RPMI8226 (cell line): ENCODE results near the gene UCN.
"Not testable (repeated sequence)": the region's sequence is repeated elsewhere in the genome, so short reads cannot be mapped to it uniquely, and the experiment has no call there.

Source experiments
- DNase-seq: peaks from one replicate; pipeline ENCODE4 v3.0.0-alpha.2; 2015

The UCN gene

DNA sequence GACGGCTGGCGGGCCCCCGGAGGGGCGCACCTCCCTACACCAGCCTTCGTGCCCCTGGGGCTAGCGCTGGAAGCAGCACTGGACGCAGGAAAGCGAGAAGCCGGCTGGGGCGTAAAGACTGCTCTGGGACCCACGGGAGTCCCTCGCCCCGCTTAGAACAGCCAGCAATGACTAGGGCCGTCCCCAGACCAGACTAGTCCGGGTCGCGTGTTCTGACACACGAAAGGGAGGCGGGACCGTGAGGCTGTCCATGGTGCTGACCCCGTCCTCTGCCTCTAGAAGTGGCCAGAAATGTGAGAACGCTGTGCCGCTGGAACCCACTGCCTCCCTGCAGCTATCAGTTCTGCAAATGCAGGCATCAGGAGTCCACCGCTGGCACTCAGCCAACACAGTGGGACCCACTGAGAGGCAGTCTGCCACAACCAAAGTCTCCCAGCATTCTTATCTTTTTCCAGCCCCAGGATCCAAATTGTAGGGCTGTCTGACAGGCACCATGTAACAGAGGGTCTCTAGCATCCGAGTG is at the start of gene UCN:
UCN (minus strand) TSS at position 87 of the 523 bp plus-strand sequence. CDS start 550 bp downstream, outside the sequence.
- DNase-seq: no peak

GRCh38 chr2:27356382-27357181 is 48.3 kb upstream of the UCN start, which contains the start of gene GTF3C2:
GTF3C2 (minus strand) TSS chr2:27356764; CDS start chr2:27343554, 13,210 bp downstream.
- DNase-seq: peak; percentile 97

DNA sequence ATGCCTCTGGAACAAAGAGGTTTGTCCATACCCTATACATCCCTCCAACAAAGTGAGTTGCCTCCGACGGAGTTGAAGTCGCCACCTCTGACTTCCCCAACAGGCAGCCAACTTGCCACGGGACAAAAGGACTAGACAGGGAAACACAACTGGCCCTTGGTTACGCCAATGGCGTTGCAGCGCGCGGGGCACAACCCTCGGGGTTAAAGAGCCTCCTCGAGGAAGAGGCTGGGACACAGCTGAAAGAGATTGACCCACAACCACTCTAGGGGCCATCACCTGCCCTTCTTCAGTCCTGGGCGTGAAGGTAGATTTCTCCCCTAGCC is 47.8 kb upstream of the UCN start:
- peak; percentile 74 for DNase-seq

DNA sequence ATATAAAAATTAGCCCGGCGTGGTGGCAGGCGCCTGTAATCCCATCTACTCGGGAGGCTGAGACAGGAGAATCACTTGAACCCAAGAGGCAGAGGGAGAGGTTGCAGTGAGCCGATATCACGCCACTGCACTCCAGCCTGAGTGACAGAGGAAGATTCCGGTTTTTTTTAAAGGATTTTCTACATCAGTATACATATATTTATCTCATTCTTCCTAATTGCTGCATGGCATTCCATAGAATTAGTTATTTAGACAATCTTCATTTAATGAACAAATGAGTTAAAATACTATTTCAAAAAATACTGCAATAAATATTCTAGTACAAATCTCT is 46.3 kb upstream of the UCN start:
- DNase-seq: no peak

DNA sequence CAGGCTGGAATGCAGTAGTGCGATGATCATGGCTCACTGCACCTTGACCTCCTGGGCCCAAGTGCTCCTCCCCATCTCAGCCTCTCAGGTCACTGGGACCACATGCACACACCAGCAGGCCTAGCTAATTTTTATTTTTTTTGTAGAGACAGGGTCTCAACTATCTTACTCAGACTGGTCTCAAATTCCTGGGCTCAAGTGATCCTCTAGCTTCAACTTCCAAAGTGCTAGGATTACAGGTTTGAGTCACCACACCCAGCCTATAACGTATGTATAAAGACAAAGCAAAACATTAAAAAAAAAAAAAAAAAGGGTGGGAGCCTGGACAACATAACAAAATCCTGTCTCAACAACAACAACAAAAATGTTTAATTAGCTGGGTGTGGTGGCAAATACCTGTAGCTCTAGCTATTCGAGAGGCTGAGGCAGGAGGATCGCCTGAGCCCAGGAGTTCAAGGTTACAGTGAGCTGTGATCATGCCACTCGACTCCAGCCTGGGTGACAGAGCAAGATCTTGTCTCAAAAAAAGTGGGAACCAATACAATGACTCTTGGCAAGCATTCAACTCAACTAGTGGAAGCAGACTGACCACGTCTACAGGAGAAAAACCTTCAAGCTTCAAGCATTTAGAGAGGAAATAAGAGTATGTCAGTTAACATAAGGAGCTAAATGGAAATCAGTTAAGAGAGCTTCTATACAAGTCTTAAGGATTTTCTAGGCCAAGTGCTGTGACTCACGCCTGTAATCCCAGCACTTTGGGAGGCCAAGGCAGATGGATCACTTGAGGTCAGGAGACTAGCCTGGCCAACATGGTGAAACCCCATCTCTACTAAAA is 45.7 kb upstream of the UCN start:
- DNase-seq: no peak

GRCh38 chr2:27353386-27353761 is 45.1 kb upstream of the UCN start:
- DNase-seq: not testable (repeated sequence)

GRCh38 chr2:27351802-27352598 is 43.8 kb upstream of the UCN start:
- DNase-seq: no peak

- peak; percentile 52 for DNase-seq
These were observed 42.0 kb upstream of the UCN start for GRCh38 chr2:27350106-27350693.

DNA sequence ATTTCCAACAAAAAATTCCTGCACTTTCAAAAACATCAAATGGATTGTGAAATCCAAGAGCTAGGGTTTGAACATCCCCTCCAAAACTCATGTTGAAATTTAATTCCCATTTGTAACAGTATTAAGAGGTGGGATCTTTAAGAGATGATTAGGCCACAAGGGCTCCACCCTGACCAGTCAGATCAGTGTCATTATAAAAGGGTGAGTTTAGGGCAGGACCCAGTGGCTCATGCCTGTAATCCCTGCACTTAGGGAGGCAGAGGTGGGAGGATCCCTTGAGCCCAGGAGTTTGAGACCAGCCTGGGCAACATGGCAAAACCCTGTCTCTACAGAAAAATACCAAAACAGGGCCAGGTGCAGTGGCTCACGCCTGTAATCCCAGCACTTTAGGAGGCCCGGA is 39.4 kb upstream of the UCN start:
- no peak for DNase-seq

GRCh38 chr2:27336173-27336572 is 27.9 kb upstream of the UCN start:
- DNase-seq: no peak

DNA sequence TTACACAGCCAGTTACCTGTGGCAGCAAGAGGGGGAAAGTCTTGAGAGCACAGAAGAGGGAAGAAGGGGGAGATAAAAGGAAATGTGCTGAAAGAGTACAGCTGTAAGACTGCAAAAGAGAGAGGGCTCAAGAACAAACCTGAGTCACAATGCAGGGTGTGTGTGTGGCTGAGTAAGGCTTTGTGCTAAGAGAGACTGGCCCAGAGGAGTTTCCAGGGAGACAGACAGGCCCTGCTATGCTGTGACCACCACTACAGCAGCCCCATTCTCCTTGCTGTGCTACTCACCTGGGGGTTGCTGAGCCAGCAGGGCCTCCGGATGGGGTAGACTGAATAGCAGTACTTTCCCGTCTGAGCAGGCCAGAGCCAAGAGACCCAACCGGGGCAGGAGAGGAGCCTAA is 27.1 kb upstream of the UCN start:
- DNase-seq: no peak

DNA sequence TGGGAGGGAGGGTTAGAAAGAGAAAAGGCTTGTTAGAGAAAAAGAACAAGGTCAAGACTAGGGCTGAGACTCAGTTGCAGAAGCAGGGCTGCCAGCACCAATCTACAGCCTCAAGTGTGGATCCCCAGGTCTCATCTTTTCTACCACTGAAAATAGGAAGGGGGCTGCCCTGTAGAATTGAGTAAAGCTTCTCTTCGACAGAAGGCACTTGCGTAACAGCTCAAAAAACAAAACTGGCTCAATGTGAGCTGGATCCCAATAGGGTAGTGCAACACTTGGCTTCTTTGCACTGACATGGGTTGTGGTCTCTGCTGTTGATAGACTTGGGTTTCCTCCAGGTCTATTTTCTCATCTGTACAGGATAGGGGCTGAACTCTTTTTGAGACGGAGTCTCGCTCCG is 16.5 kb upstream of the UCN start:
- DNase-seq: no peak

- no peak for DNase-seq
These were observed 15.5 kb upstream of the UCN start for GRCh38 chr2:27323596-27324285.

- peak; percentile 95 for DNase-seq
These were observed 14.7 kb upstream of the UCN start, which contains the start of gene MPV17 for GRCh38 chr2:27322766-27323595. MPV17 (minus strand) TSS chr2:27323097; CDS start chr2:27322517, 580 bp downstream.

- DNase-seq: peak; percentile 33
These were observed 14.1 kb upstream of the UCN start for GRCh38 chr2:27322301-27322765.

DNA sequence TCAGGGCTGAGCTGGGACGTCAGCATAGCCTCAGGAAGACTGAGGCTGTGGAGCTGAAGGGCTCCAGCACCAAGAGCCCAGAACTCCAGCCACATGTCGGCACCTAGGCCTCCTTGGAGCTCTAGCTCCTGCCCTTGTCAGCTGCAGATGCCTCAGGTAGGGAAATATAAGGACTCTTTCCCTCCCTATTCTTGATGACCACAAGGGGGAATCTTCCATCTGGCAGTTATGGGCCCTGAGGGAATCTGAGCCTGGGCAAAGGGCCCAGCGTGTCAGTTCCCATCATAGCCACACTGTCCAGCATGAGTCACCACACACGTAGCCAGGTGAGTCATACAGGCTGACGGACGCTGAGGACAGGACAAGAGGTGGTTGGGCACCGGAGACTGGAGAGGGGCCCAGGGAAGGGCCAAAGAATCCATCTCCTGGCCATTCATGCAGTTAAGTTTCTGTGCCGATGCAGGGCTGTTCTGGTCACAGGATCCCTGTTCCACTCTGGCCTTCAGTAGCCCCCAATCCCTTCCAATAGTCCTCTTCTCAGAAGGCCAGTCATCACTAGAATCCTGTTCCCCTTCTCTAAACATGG is 12.8 kb upstream of the UCN start:
- DNase-seq: peak; percentile 25

- DNase-seq: not testable (repeated sequence)
These were observed 11.6 kb upstream of the UCN start for GRCh38 chr2:27319839-27320238.

DNA sequence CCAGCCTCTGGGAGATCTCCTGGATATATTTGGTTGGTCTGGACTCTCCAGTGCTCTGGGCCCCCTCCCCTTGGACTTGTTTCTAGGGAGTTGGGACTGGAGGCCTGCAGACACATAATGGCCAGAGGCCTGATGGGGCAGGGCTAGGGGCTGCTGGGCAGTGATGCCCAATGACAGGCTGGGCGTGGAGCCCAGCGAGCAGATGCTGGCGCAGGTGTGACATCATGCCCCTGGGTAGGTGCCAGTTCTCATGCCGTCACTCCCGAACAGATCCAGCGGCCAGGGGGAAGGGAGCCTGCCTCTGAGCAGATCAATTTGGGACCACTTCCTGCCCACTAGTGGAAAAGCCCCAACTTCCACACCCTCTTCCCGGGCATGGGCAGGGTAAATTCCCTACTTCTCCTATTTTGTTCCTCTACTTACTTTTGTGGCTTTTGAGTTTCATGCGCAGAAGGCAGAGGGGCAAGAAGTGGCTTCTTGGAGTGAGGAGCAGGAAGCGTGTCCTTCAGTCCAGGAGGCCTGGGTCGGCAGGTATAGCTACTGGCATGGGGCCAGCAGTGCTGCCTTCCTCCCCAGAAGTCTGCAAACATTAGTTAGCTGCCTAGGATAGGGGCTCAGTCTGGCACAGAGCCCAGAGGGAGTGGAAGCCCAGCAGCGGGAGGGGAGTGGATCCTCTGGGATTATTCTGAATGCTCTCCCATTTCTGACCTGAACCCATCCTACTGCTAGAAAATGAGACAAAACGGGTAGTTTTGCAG is 8.6 kb upstream of the UCN start:
- DNase-seq: no peak

DNA sequence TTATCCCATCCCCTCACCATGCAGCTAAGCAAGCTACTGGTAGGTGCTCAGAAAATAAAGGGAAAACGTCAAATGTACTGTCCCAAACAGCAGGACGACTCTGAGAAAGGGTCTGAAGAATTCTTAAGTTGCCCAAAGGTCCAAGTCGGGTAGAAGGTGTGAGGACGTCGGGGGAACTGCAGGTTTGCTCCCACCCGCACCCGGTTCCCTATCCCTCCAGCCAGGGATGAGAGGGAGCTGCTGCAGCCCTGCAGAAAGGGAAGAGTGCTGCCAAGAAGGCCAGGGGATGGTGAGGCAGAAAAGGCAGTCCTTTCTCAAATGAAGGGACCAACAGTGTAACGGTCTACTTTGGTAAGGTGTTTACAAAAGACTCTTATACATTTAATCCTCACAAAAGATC is 6.9 kb upstream of the UCN start:
- no peak for DNase-seq

DNA sequence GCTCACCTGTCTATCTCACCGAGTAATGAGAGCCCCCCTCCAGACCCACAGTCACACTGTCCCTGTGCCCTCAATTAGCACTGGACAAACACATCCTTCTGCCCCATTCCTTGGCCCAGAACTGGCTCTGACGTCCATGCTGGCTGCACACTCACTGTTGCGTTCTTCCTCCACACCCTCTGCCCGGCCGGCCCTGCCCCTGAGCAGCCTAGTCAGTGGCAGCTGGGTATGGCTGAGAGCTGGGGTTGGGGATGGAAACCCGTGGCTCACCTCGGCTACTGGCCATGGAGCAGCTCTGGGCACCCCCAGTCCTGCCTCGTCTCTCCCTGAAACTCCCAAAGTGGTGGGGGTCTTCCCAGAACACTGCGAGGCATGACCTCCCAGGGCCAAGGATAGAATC is 6.5 kb upstream of the UCN start:
- no peak for DNase-seq
